Fibroblast of villous mesenchyme (primary cell): ENCODE measurements around the gene FGF2. TPM values are rescaled to one million over a fixed set of nuclear protein-coding genes. Genes with fewer than 3 reads are reported as not detected.
"Not testable (repeated sequence)": the region's sequence is repeated elsewhere in the genome, so short reads cannot be mapped to it uniquely, and the experiment has no call there.

Experiments
- DNase-seq: peaks from one replicate; pipeline ENCODE4 v3.0.0-alpha.2; 2010; ENCODE audit warnings: low read depth
- H3K4me3 ChIP-seq: 2 replicates; pipeline ENCODE4 v1.5.1; 2011; ENCODE audit warnings: low read depth, mild to moderate bottlenecking, low read length
- total RNA-seq: library from RNA; depleted of rRNA; stranded (reverse); fragments of >200 nt; gene quantifications from 2 replicates; pipeline ENCODE4 v1.2.3, GENCODE V29; 2012
- TF ChIP-seq, protein P1 (sequence below): IDR thresholded peaks from 2 replicates; pipeline ENCODE4 v1.5.1; 2012; ENCODE audit warnings: low read depth, mild to moderate bottlenecking, low read length; ENCODE audit not compliant: insufficient read depth

Gene FGF2
- total RNA-seq, 1 donor, result 176 TPM

DNA sequence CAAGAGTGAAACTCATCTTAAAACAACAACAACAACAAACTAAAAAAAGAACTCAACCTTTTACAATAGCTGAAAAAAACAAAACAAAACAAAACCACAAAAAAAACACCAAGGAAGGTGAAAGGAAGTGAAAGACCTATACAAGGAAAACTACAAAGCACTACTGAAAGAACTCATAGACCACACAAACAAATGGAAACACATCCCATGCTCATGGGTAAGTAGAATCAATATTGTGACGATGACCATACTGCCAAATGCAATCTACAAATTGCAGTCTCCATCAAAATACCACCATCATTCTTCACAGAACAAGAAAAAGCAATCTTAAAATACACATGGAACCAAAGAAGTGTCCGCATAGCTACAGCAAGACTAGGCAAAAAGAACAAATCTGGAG is 41.5 kb upstream of the FGF2 start:
- DNase-seq, result no peak
- no peak overlapping the region for H3K4me3 ChIP-seq
- TF ChIP-seq, protein P1, sequence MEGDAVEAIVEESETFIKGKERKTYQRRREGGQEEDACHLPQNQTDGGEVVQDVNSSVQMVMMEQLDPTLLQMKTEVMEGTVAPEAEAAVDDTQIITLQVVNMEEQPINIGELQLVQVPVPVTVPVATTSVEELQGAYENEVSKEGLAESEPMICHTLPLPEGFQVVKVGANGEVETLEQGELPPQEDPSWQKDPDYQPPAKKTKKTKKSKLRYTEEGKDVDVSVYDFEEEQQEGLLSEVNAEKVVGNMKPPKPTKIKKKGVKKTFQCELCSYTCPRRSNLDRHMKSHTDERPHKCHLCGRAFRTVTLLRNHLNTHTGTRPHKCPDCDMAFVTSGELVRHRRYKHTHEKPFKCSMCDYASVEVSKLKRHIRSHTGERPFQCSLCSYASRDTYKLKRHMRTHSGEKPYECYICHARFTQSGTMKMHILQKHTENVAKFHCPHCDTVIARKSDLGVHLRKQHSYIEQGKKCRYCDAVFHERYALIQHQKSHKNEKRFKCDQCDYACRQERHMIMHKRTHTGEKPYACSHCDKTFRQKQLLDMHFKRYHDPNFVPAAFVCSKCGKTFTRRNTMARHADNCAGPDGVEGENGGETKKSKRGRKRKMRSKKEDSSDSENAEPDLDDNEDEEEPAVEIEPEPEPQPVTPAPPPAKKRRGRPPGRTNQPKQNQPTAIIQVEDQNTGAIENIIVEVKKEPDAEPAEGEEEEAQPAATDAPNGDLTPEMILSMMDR, result no peak

DNA sequence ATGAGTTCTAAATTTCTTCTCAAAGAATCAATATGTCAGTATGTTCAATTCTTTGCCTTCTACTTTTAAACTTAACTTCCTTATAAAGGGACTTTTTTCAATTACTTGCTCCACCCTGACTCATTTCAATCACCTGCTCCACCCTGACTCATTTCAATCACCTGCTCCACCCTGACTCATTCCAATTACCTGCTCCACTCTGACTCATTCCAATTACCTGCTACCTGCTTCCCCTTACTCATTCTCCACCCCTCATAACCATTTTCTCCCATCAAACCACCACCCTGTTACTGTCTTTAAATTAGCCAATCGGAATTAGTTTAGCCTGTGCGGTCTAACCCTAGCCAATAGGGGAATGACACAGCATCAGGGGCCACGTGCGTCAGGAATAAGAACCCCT is 40.3 kb upstream of the FGF2 start:
- DNase-seq, H3K4me3 ChIP-seq: not testable (repeated sequence)

DNA sequence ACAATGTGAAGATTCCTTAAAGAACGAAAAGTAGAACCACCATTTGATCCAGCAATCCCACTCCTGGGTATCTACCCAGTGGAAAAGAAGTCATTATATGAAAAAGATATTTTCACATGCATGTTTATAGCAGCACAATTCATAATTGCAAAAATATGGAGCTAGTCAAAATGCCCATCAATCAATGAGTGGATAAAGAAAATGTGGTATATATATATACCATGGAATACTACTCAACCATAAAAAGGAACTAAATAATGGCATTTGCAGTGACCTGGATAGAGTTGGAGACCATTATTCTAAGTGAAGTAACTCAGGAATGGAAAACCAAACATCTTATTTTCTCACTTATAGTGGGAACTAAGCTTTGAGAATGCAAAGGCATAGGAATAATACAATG is 39.7 kb upstream of the FGF2 start:
- not testable (repeated sequence) for H3K4me3 ChIP-seq, DNase-seq

GRCh38 chr4:122787940-122788339 is 38.7 kb upstream of the FGF2 start:
- no peak for DNase-seq
- TF ChIP-seq, protein P1, result no peak
- no peak overlapping the region for H3K4me3 ChIP-seq

DNA sequence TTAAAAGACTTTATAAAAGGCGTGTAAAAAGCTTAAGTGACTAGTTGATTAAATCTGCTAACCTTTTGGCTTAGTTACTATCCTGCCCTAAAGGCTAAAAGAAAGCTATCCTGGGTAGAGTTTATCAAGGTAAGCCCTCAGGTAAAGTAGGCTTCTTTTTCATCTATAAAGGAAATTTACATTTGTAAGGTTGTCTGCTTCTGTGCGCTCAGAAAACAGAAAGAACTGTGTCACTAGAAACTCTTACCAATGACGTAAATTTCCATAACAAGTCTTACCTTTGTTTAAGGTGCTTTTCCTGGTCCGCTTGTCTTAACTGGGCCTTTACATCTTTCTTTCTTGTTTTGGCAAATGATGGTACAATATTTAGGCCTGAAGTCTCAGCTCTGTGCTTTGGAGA is 37.7 kb upstream of the FGF2 start:
- TF ChIP-seq, protein P1, result no peak
- no peak for DNase-seq
- no peak overlapping the region for H3K4me3 ChIP-seq

- no peak overlapping the region for H3K4me3 ChIP-seq
- TF ChIP-seq, protein P1, result no peak
Observed at GRCh38 chr4:122793811-122794210, 32.8 kb upstream of the FGF2 start.

GRCh38 chr4:122796801-122797404 is 29.7 kb upstream of the FGF2 start:
- TF ChIP-seq, protein P1, result no peak
- DNase-seq, result peak; percentile 25

More at GRCh38 chr4:122793811-122794210, 32.8 kb upstream of the FGF2 start:
- DNase-seq, result no peak

GRCh38 chr4:122797405-122798094 is 29.1 kb upstream of the FGF2 start:
- no peak for DNase-seq
- TF ChIP-seq, protein P1, result no peak
- H3K4me3 ChIP-seq, result peak overlapping the region; percentile 24

More at GRCh38 chr4:122796801-122797404, 29.7 kb upstream of the FGF2 start:
- H3K4me3 ChIP-seq, result no peak overlapping the region
